Germinal center (tissue), 1 donor: ENCODE measurements around the gene TDRD10.
"Not testable (repeated sequence)": the region's sequence is repeated elsewhere in the genome, so short reads cannot be mapped to it uniquely, and the experiment has no call there.

ENCODE experiments used
- DNase-seq: peaks from one replicate; pipeline ENCODE4 v3.0.0; 2012; ENCODE audit warnings: mixed read lengths, low spot score

TDRD10 gene

GRCh38 chr1:154514066-154514553 lies 12.1 kb downstream of the TDRD10 start:
- DNase-seq: no peak

DNA sequence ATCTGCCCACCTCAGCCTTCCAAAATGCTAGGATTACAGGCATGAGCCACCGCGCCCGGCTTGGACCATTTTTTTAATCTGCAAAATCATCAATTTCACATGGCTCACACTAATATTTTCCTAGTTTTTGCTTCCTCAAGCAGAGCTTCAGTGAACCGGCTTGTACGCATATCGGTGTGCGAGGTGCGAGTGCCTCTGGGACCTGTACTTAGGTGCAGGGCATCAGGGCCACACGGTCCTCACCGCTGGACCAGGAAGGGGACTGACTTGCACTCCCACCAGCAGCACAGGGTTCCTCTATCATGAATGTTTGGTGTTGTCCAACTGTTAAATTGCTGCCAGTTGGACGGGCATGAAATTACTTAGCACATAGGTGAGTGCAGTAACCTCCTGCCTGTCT lies 15.6 kb downstream of the TDRD10 start:
- no peak for DNase-seq

- no peak for DNase-seq
Measured at GRCh38 chr1:154519591-154519991, 17.6 kb downstream of the TDRD10 start.

DNA sequence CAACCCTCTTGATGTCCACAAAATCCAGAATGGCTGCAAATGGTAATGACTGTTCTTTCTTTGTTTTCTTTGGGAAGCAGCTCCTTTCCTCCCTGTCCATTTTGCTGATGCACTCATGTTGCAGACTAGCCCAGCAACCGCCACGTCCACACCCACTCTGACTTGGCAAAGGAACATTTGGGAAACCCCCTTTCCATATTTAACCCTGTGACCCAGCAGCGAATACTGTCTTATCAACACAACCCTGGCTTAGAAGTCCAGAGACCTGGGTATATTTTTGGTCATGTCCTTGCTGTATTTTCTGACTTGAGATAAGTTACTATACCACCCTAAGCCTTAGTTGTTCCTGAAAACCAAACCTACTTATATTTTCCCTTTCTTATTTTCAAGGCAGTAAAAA lies 18.3 kb downstream of the TDRD10 start:
- DNase-seq: no peak

DNA sequence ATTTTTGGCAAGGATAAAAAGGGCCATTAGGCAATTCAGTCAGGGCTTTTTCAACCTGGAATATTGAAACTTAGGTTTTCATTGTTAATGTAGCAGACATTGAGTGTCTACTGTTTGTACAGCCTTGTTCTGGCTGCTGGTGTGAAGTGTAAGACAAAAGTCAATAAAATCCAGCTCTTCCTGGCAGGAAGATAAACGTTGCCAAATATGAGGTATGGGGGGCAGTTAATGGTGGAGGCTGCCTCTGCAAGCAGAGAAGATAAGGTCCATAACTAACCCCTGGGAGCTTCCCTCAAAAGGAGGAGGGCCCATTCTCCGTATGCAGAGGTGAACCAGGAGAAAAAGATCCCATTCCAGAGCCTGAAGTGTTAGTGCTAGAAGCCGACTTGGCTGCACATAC lies 19.7 kb downstream of the TDRD10 start:
- no peak for DNase-seq

GRCh38 chr1:154524881-154525280 lies 22.9 kb downstream of the TDRD10 start:
- no peak for DNase-seq

DNA sequence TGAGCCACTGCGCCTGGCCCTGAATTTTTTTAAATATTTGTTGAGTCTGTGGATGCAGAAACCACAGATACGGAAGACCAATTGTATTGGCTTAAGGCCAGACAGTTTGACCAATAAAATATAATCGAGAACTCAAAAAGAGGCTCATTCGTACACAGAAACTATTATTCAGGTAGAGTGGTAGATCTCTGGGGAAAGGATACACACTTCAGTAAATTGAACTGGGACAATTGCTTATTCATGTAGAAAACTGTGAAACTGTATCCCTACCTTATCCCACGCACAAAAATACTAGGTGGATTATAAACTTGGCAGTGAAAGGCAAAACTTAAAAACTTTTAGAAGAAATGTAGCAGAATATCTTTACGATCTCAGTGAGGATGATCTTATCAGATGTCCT lies 25.2 kb downstream of the TDRD10 start:
- DNase-seq: no peak

- no peak for DNase-seq
Measured at GRCh38 chr1:154529308-154529707, 27.3 kb downstream of the TDRD10 start.

- DNase-seq: not testable (repeated sequence)
Measured at GRCh38 chr1:154531950-154532349, 29.9 kb downstream of the TDRD10 start.

DNA sequence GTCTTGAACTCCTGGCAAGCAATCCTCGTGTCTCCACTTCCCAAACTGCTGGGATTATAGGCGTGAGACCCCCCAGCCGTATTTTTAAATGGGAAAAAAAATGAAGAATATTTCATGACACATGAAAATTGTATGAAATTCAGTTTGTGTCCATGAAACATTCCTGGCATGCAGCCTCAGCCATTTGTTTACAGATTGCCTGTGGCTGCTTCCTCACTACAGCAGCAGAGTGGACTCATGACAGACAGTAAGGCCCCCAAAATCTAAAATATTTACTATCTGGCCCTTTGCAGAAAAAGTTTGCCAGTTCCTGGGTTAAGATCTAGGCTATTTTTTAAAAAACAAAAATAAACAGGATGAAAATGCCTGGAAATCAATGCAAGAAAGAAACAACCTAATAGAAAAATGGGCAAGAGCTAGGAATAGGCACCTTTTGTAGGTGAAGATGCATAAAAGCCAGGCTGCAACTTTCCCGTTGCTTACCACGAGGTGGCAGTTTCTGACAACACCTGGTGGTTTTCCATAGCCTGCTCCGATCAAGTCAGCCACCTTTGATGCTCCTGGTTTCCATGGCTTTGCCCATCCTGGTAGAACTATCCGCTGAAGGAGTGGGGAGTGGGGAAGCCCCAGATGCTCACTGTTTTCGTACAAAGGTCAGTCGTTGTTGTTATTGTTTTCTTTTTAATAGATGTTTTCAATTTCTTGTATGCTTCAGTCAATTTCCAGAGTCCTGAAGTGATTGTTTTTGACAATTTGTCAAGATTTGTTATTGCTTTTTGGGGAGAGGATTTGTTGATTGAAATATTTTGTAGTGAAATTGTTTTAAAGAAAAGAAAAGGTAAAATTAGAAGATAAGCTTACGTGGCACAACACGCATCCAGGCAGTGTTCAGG lies 32.2 kb downstream of the TDRD10 start:
- peak; percentile 23 for DNase-seq

DNA sequence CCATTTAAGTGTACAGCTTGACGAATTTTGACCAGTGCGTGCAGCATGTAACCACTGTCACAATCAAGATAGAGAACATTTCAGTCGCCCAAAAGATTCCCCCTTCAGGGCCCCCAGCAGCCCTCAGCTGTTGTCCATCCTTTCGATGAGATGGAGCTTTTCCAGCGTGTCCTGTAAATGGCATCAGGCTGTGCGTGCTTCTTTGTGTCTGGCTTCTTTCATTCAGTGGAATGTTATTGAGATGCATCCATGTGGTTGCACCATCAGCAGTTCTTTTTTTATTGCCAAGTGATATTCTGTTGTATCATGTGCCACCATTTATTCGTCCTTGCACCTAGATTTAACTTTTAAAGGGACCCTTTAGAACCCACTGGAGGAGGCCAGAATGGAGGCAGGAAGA lies 34.6 kb downstream of the TDRD10 start:
- no peak for DNase-seq

DNA sequence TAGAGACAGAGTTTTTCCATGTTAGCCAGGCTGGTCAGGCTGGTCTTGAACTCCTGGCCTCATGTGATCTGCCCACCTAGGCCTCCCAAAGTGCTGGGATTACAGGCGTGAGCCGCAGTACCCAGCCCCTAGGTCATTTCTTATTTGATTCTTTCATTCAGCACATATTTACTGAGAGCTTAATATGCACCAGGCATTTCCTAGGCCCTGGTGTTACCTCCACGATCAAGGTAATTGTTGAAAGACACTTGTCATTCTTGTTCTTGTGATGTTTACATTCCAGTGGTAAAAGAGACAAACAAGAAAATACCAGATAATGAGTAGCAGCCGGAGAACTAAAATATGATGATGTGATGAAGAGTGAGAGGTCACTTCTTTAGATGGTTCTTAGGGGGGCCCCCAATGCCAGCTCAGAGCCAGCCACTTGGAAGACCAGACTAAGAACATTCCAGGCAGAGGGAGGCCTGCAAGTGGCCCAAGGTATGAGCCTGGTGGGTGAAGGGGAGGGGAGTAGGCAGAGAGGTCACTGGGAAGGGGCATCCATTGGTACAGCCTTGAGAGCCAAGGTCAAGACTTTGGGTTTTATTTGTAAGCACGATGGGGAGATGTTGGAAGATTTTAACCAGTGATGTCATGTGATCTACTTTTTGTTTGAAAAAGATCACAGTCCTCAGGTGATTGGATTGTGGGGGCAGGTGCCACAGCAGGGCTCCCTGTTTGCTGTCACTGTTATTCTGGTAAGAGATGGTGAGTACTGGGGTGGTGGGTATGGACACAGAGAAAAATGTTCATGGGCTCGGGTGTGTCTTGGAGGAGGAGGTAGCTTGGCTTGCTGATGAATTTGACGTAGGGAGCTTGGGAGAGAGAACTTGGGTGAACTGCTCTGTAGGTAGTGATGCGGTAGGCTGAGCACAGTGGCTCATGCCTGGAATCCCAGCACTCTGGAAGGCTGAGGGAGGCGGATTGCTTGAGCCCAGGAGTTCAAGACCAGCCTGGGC lies 37.8 kb downstream of the TDRD10 start:
- DNase-seq: no peak

DNA sequence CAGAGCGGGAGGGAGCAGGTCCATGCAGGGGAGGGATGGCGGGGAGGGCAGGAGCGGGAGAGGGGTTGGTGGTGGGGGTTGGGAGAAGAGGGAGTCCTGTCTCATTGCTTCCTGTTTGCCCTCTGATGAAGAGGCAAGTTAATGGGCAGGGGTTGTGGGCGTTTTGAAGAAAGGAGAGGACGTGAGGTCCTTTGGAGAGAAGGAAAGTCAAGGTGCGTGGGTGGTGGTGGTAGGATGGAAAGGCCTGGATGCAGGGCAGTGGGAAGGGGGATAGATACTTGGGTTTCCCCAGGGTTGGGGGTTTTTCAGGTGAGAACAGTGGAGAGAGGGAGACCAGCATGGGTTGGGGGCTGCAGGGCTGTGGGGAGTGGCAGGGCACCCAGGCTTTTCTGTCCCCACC lies 39.2 kb downstream of the TDRD10 start:
- DNase-seq: no peak

DNA sequence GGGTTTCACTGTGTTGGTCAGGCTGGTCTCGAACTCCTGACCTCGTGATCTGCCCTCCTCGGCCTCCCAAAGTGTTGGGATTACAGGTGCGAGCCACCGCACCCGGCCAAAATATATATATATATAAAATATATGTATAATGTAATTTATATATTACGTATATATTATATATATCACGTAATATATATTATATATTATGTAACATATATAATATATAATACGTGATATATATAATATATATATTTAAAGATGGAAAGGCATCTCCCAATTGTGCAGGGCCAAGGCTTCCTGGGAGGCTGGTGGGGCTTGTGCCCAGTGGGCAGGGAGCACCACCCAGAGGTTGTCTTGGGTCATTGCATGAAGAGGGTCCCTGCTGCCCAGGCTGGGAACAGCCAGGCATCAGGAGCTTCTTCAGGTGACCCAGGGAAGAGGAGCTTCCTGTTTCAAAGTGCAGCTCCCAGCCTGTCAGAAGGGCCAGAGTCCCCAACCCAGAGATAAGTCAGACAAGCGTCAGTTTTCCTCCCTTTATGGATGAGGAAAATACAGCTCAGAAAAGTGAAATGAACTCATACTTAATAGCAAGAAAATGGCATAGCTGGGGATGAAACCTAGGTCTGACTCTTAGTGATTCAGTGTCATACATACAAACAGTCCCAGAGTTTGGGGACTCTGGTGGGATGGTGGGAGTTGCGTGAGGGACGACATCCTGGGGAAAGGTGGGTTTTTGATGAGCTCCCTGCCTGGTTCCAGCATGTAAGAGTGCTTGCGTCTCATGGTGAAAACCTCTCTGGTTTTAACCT lies 44.4 kb downstream of the TDRD10 start:
- DNase-seq: peak; percentile 77

- DNase-seq: no peak
Measured at GRCh38 chr1:154547105-154547732, 45.2 kb downstream of the TDRD10 start.

GRCh38 chr1:154548028-154548427 lies 46.0 kb downstream of the TDRD10 start:
- DNase-seq: no peak

- no peak for DNase-seq
Measured at GRCh38 chr1:154549202-154549770, 47.3 kb downstream of the TDRD10 start.

GRCh38 chr1:154550070-154550469 lies 48.1 kb downstream of the TDRD10 start:
- no peak for DNase-seq

- DNase-seq: no peak
Measured at GRCh38 chr1:154550657-154551056, 48.6 kb downstream of the TDRD10 start.

DNA sequence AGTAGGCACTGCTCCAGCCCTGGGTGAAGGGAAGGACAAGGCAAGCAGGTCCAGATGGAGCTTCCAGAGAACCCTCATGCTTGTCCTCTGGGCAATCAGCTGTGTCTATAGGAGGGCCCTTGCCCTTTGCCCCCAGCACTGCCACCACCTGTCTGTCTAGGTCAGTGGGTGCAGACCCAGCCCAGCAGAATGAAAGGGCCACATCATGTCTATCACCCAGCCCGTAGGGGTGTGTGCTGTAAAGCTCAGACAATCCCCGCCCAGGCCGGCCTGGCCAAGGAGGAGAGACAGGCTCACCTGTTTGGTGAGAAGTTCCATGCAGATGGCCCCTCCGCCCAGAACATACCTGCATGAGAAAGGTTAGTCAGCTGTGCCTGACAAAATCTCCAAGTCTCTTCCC lies 49.5 kb downstream of the TDRD10 start:
- DNase-seq: no peak

DNA sequence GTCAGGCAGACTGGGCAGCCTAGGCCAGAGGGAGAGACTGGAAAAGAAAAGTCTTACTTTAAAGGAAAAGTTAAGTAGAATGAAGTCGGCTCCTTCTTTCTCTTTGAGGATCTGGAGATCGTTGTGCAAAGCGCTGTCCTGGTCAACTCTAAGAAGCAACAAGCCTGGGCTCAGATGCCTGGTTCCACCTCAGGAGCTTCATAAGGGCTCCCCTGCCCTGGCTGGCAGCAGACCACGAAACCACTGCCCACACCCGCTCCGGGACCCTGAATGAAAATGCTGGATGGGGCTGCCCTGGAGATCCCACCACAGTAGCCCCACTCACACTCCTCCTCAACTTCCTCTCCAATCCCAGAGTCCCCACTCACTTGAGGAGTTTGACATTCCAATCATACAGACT lies 50.0 kb downstream of the TDRD10 start:
- DNase-seq: no peak
